Measurements from ENCODE around the gene FHOD3.

DNA sequence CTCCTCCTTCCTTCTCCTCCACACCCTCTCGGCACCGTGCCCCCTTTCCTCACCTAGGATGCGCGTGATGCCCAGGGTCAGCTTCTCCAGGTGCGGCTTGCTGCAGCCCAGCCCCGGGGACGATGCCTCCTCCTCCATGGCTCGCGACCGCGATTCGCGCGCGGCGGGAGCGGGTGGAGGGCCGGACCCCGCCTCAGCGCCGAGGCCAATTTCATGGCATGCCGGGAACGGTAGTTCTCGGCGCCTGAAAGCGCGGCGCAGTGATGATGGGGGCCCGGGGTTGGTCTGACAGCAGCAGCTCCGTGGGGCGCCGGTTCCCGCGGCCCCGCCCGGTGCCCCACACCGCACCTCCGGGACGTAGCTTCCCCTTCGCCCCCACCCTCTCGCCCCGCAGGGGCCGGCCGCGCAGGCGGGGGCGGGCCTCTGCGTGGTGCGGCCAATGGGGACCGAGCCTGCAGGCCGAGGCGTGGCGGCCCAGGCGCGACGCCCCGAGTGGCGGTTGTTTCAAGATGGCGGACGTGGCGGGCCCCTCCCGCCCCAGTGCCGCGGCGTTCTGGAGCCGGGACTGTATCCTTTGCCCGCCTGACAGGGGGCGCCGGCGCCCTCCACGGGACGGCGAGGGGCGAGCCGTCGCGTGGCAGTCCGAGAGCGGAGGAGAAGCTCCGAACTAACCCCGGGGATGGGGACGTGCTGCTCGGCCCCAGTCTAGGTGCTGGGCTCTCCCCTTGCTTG lies 531.3 kb downstream of the FHOD3 start, which contains the start of the genes KIAA1328 and TPGS2:
- TF ChIP-seq EZH2phosphoT487 (IDR thresholded peaks at IDR 0.05; ENCODE audit: borderline replicate concordance), result no peak
- TF ChIP-seq, protein P1, sequence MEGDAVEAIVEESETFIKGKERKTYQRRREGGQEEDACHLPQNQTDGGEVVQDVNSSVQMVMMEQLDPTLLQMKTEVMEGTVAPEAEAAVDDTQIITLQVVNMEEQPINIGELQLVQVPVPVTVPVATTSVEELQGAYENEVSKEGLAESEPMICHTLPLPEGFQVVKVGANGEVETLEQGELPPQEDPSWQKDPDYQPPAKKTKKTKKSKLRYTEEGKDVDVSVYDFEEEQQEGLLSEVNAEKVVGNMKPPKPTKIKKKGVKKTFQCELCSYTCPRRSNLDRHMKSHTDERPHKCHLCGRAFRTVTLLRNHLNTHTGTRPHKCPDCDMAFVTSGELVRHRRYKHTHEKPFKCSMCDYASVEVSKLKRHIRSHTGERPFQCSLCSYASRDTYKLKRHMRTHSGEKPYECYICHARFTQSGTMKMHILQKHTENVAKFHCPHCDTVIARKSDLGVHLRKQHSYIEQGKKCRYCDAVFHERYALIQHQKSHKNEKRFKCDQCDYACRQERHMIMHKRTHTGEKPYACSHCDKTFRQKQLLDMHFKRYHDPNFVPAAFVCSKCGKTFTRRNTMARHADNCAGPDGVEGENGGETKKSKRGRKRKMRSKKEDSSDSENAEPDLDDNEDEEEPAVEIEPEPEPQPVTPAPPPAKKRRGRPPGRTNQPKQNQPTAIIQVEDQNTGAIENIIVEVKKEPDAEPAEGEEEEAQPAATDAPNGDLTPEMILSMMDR (conservative IDR thresholded peaks at IDR 0.05; ENCODE audit: low read length), result peak; percentile 63
